Ovary (tissue), 3 donors: ENCODE measurements around the gene LMO3.

ENCODE experiments used
- CTCF ChIP-seq, 3 donors: fragments of 450-650 bp in 2 of 3; fragments of 200-600 bp in 1 of 3; IDR thresholded peaks; one replicate each; pipeline versions ENCODE4 v1.5.1 to v1.8.0; 2016 to 2022; ENCODE audit warnings: antibody characterized with exemption in 3 of 3, mild to moderate bottlenecking in 1 of 3
- EP300 ChIP-seq: sonication (generic); formaldehyde crosslinking; IDR thresholded peaks from one replicate; pipeline ENCODE4 v1.6.1; 2017; ENCODE audit warnings: antibody characterized with exemption
- POLR2A ChIP-seq: fragments of 450-650 bp; IDR thresholded peaks from one replicate; pipeline ENCODE4 v1.6.1; 2017; ENCODE audit warnings: antibody characterized with exemption, mild to moderate bottlenecking, moderate library complexity
- donor health status: DM: no; HTN: no; CAD: no.

- TF ChIP-seq CTCF (IDR thresholded peaks at IDR 0.05) (no peak), POLR2A (no peak), EP300 (no peak)
Measured at GRCh38 chr12:16523284-16523950, 82.5 kb downstream of the LMO3 start.
